ENCODE measurements around the gene TMEM243. TPM values are rescaled to one million over a fixed set of nuclear protein-coding genes. Genes with fewer than 3 reads are reported as not detected.

Gene TMEM243
- total and polyA plus RNA-seq, 2 experiments from 2014 or later = 13.9 to 38.0 TPM

GRCh38 chr7:87215046-87215445, 4.5 kb downstream of the TMEM243 start:
- Histone ChIP-seq H3K4me1 (ENCODE audit: low read depth) (no peaks in the 10 kb centered on the region), H3K4me3 (no peak overlapping the region), H3K27me3 (no peaks in the 10 kb centered on the region), H3K36me3 (no peaks in the 10 kb centered on the region), H3K9me3 (ENCODE audit: low read depth) (no peaks in the 10 kb centered on the region), H3K27ac (no peak overlapping the region)
- TF ChIP-seq CTCF (IDR thresholded peaks at IDR 0.05; ENCODE audit: low read depth, low read length) = no peak
- no peak for DNase-seq (ENCODE audit: low read depth in 1 of 2, low spot score in 1 of 2)

DNA sequence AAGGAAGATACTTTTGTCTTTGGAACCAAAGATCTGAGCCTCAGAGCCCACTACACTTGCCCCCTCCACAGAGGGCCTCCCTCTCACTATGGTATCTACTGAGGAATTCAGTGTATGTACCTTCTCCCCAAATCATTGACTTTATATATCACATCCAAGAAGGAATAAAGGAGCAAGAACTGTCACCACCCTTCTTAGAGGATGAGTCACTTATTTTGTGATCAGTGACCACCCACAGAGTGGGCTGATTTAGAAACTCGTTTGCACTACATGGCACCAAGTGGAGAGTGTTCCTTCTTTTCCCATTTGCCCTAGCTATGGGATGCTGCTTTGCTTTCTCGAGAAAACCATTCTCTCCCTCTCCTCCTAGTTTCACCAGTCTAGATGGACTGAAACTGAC, 5.7 kb downstream of the TMEM243 start:
- Histone ChIP-seq H3K27ac (no peak overlapping the region), H3K4me1 (ENCODE audit: low read depth) (no peaks in the 10 kb centered on the region)
- TF ChIP-seq CTCF (IDR thresholded peaks at IDR 0.05; ENCODE audit: low read depth, low read length) = no peak

DNA sequence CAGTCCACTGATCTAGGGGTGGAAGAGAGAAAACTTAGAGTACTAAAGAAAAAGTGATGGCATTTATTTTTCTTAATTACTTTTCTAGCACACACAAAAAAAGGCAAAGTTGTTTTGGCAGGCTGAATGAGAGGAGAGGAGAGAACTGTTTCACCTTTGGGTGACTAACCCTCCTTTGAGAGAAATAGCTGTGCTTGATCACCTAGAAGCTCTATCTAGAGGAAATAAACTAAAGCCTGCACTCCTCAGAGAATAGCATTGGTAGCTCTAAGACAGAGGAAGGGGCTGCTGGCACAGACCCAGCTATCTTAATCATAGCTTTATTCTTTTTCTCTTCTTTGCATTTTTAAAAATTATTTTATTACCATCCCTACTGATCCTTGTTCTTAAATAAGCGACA, 6.3 kb downstream of the TMEM243 start:
- no peak for TF ChIP-seq CTCF (IDR thresholded peaks at IDR 0.05; ENCODE audit: low read depth, low read length)
- Histone ChIP-seq H3K9me3 (ENCODE audit: low read depth) (no peaks in the 10 kb centered on the region), H3K4me3 (no peak overlapping the region), H3K4me1 (ENCODE audit: low read depth) (no peaks in the 10 kb centered on the region), H3K27ac (no peak overlapping the region), H3K27me3 (no peaks in the 10 kb centered on the region), H3K36me3 (no peaks in the 10 kb centered on the region)
- DNase-seq (ENCODE audit: low read depth in 1 of 2, low spot score in 1 of 2) = no peak

More for the DNA sequence above, 5.7 kb downstream of the TMEM243 start:
- Histone ChIP-seq H3K36me3 (no peaks in the 10 kb centered on the region), H3K27me3 (no peaks in the 10 kb centered on the region), H3K9me3 (ENCODE audit: low read depth) (no peaks in the 10 kb centered on the region), H3K4me3 (no peak overlapping the region)
- DNase-seq (ENCODE audit: low read depth in 1 of 2, low spot score in 1 of 2) = peak in 1 of 2 donors; percentile 22

DNA sequence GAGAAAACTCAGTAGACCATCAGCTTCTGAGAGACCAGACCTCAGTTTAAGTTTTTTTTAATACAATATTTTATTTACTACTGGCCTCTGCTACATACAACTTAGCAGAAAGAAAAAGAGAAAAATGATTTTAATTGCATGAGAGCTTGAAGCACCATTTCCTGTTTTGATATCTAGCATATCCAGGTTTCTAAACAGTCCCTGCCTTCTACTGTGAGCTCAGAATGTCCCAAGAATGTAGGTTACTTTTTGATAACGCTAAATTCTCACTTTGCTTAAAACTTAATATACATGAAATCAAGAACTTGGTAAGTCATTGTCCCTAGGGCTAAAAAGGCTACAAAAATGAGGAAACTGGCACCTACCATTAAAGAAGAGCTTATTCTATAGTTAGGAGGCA, 7.0 kb downstream of the TMEM243 start:
- TF ChIP-seq CTCF (IDR thresholded peaks at IDR 0.05; ENCODE audit: low read depth, low read length) = no peak
- H3K27ac ChIP-seq = no peak overlapping the region
- DNase-seq (ENCODE audit: low read depth in 1 of 2, low spot score in 1 of 2) = no peak
- H3K36me3 ChIP-seq = no peaks in the 10 kb centered on the region
- no peaks in the 10 kb centered on the region for H3K27me3 ChIP-seq
- H3K4me1 ChIP-seq (ENCODE audit: low read depth) = no peaks in the 10 kb centered on the region
- H3K9me3 ChIP-seq (ENCODE audit: low read depth) = no peaks in the 10 kb centered on the region
- H3K4me3 ChIP-seq = no peak overlapping the region

- DNase-seq (ENCODE audit: low read depth in 1 of 2, low spot score in 1 of 2) = peak in 1 of 2 donors; percentile 38
- no peaks in the 10 kb centered on the region for H3K27me3 ChIP-seq
- no peak overlapping the region for H3K27ac ChIP-seq
Observed at GRCh38 chr7:87210506-87210905, 9.0 kb downstream of the TMEM243 start.

More at GRCh38 chr7:87210506-87210905, 9.0 kb downstream of the TMEM243 start:
- no peaks in the 10 kb centered on the region for H3K4me1 ChIP-seq (ENCODE audit: low read depth)
- H3K9me3 ChIP-seq (ENCODE audit: low read depth) = no peaks in the 10 kb centered on the region
- no peak overlapping the region for H3K4me3 ChIP-seq
- no peaks in the 10 kb centered on the region for H3K36me3 ChIP-seq
- TF ChIP-seq CTCF (IDR thresholded peaks at IDR 0.05; ENCODE audit: low read depth, low read length) = no peak
